T-cell (primary cell): ENCODE measurements around the gene CYP2R1. TPM values are rescaled to one million over a fixed set of nuclear protein-coding genes. Genes with fewer than 3 reads are reported as not detected.

Experiments
- ATAC-seq, 4 experiments: fragments of 200-7000 bp in 3 of 4; fragments of 150-1000 bp in 1 of 4; cut with Tn5 transposase; replicated peaks in 1 of 4; 1 replicate in 3 of 4; 2 replicates in 1 of 4; pipeline ENCODE4 v1.10.0; 2021; ENCODE audit warnings: moderate library complexity in 3 of 4, mild to moderate bottlenecking in 2 of 4, moderate number of reproducible peaks in 1 of 4
- CTCF ChIA-PET, 2 donors: fragments of 300-600 bp; sonication (Branson Sonifier 250); formaldehyde crosslinking; loops; one replicate each; lab custom pipeline; 2022; ENCODE audit warnings: antibody characterized with exemption in 2 of 2; lab: Charles Lee
- POLR2A ChIA-PET, 2 donors: fragments of 300-600 bp; sonication (Branson Sonifier 250); formaldehyde crosslinking; loops; one replicate each; lab custom pipeline; 2022; ENCODE audit warnings: antibody characterized with exemption in 2 of 2; lab: Charles Lee
- DNase-seq, 35 experiments: peaks; one replicate each; pipeline versions ENCODE4 v3.0.0 to v3.0.0-alpha.2; 2013 to 2023
- H3K27ac ChIP-seq: one replicate; pipeline ENCODE4 v1.5.1; 2013; ENCODE audit warnings: low read length
- H3K27me3 ChIP-seq, 2 experiments: replicated peaks in 1 of 2; 1 replicate in 1 of 2; 2 replicates in 1 of 2; pipeline versions ENCODE4 v1.6.1 to v1.7.0; 2013; ENCODE audit warnings: low read length in 1 of 2, mixed read lengths in 1 of 2; ENCODE audit not compliant: control insufficient read depth in 2 of 2, insufficient read depth in 2 of 2; ENCODE audit errors: extremely low read depth in 1 of 2
- H3K36me3 ChIP-seq, 2 donors: 1 replicate in 1 of 2; 2 replicates in 1 of 2; pipeline versions ENCODE4 v1.6.1 to v1.7.0; 2013; ENCODE audit warnings: low read length in 1 of 2; ENCODE audit not compliant: control insufficient read depth in 2 of 2, insufficient read depth in 1 of 2; ENCODE audit errors: extremely low read depth in 1 of 2
- H3K4me1 ChIP-seq, 2 experiments: 1 replicate in 1 of 2; 2 replicates in 1 of 2; pipeline versions ENCODE4 v1.6.1 to v1.7.0; 2013; ENCODE audit warnings: low read length in 2 of 2, mixed read lengths in 1 of 2; ENCODE audit not compliant: insufficient read depth in 2 of 2, control insufficient read depth in 1 of 2; ENCODE audit errors: extremely low read depth in 1 of 2
- H3K4me3 ChIP-seq, 2 donors: 1 replicate in 1 of 2; 2 replicates in 1 of 2; pipeline versions ENCODE4 v1.5.1 to v1.7.0; 2013; ENCODE audit warnings: mild to moderate bottlenecking in 2 of 2, low read length in 1 of 2, moderate library complexity in 1 of 2; ENCODE audit not compliant: control insufficient read depth in 1 of 2; ENCODE audit errors: extremely low read depth in 1 of 2
- H3K9me3 ChIP-seq: 2 replicates; pipeline ENCODE4 v1.7.0; 2013
- H3K27ac Mint-ChIP-seq, 2 donors: one replicate each; pipeline ENCODE4 v1.8.0; 2020 to 2021; ENCODE audit warnings: mild to moderate bottlenecking in 2 of 2, mixed read lengths in 2 of 2
- H3K27me3 Mint-ChIP-seq, 2 donors: one replicate each; pipeline ENCODE4 v1.8.0; 2021 to 2022; ENCODE audit warnings: mixed read lengths in 2 of 2
- H3K36me3 Mint-ChIP-seq: one replicate; pipeline ENCODE4 v1.8.0; 2021; ENCODE audit warnings: mixed read lengths
- H3K4me1 Mint-ChIP-seq, 3 donors: one replicate each; pipeline ENCODE4 v1.8.0; 2020 to 2022; ENCODE audit warnings: mixed read lengths in 3 of 3, mild to moderate bottlenecking in 1 of 3
- H3K4me3 Mint-ChIP-seq, 3 donors: one replicate each; pipeline ENCODE4 v1.8.0; 2020 to 2022; ENCODE audit warnings: mild to moderate bottlenecking in 3 of 3, mixed read lengths in 3 of 3, moderate library complexity in 3 of 3
- H3K9me3 Mint-ChIP-seq, 3 donors: one replicate each; pipeline ENCODE4 v1.8.0; 2020 to 2022; ENCODE audit warnings: mixed read lengths in 3 of 3
- WGBS: methylation state at CpG from one replicate; pipeline ENCODE4 v1.1.5; 2013; ENCODE audit warnings: missing lambda C conversion rate; ENCODE audit not compliant: insufficient coverage; 5-methylcytosine and 5-hydroxymethylcytosine counted together
- total RNA-seq, 35 experiments: library from RNA in 6 of 35; stranded (reverse) in 6 of 35; fragments of 120-200 nt in 1 of 35; gene quantifications; one replicate each; pipeline versions ENCODE4 v1.2.1 to v1.2.4 and lab custom pipeline; 2013 to 2026

Gene CYP2R1
- total RNA-seq, 5 donors from 2014 or later (not counting 1 experiment from before 2014, with no cell fraction given), result 17.9 to 23.3 (median 19.1) TPM

DNA sequence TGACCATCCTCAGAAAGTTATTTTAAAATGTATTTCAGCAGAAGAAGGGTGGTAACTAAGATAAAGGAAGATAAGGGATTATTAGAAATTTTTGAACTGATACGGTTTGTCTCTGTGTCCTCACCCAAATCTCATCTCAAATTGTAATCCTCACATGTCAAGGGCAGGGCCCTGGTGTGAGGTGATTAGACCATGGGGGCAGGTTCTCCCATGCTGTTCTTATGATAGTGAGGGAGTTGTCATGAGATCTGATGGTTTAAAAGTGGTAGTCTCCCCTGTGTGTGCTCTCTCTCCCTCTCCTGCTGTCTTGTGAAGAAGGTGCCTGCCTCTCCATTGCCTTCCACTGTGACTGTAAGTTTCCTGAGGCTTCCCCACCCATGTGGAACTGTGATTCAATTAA is 36.1 kb downstream of the CYP2R1 start:
- Histone ChIP-seq H3K36me3 (peaks cover 0 to 22% of the 10 kb centered on the region in 2 donors), H3K27me3 (no peaks in the 10 kb centered on the region), H3K4me3 (no peak overlapping the region), H3K27ac (no peak overlapping the region), H3K4me1 (no peaks in the 10 kb centered on the region), H3K9me3 (no peaks in the 10 kb centered on the region)
- H3K4me1 Mint-ChIP-seq, result peaks cover 21 to 30% (median 28%) of the 10 kb centered on the region in 3 donors
- no peak for DNase-seq
- no peak for ATAC-seq
- POLR2A ChIA-PET, result no interaction called here
- CTCF ChIA-PET, result no interaction called here
- no peaks in the 10 kb centered on the region for H3K27me3 Mint-ChIP-seq
- H3K9me3 Mint-ChIP-seq, result no peaks in the 10 kb centered on the region
- H3K36me3 Mint-ChIP-seq, result peaks cover 70% of the 10 kb centered on the region
- WGBS, result no CpG with 5 or more reads among the region's 1 CpG
- no peak overlapping the region for H3K4me3 Mint-ChIP-seq
- H3K27ac Mint-ChIP-seq, result peak overlapping the region; percentile 36 to 74

DNA sequence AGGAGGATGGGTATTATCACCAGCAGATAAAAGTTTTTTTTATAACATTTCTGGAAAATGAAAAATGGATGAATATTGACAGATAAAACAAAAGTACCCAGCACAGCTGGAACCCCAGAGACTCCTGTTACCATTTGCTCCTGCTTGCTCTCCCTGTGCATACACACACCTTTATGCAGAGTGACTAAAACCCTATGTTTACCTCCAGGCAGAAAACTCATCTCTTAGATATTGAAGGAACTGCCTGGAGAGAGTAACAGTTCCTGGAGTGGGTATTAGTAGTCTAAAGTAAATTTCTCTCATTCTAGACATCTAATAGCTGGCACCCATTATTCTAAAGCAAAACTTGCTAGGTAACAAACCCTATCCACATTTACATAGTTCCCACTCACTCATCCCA is 38.0 kb downstream of the CYP2R1 start:
- Mint-ChIP-seq H3K27me3 (no peaks in the 10 kb centered on the region), H3K36me3 (peaks cover 66% of the 10 kb centered on the region), H3K27ac (no peak overlapping the region), H3K4me3 (no peak overlapping the region), H3K9me3 (no peaks in the 10 kb centered on the region), H3K4me1 (peaks cover 19 to 30% (median 28%) of the 10 kb centered on the region in 3 donors)
- H3K4me3 ChIP-seq, result no peak overlapping the region
- ChIA-PET POLR2A (no interaction called here), CTCF (interaction anchor here in 1 of 2 donors (0.7 kb wide), 1 partner anchor 1081 kb away, joined by 4 read pairs; no protein-coding TSS in a partner anchor)
- H3K27ac ChIP-seq, result no peak overlapping the region
- no peak for DNase-seq
- no peaks in the 10 kb centered on the region for H3K27me3 ChIP-seq
- H3K36me3 ChIP-seq, result peaks cover 0 to 14% of the 10 kb centered on the region in 2 donors
- no peaks in the 10 kb centered on the region for H3K4me1 ChIP-seq
- no peak for ATAC-seq
- no peaks in the 10 kb centered on the region for H3K9me3 ChIP-seq

DNA sequence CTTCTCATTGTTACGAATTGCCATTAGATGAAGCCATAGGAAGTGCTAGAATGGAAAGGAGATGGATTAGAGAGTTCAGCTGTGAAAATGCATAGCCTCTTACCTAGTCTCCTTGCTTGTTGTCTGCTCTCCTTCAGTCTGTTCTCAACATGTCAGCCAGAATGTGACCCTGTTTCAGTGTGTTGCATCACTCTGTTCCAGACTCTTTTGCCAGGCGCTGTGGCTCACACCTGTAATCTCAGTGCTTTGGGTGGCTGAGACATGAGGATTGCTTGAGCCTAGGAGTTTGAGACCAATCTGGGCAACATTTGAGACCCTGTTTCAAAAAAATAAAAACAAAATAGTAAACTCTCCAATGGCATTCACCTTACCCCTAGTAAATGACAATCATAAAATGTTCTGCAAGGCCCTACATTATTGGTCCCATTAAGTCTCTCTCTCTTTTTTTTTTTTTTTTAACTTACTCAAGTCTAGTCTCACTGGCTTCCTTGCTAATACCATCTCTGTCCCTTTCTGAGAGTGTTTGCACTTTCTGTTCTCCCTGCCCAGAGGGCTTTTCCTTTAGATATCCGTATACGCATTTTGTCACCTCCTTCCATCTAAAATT is 39.4 kb downstream of the CYP2R1 start:
- ChIA-PET POLR2A (no interaction called here), CTCF (no interaction called here)

DNA sequence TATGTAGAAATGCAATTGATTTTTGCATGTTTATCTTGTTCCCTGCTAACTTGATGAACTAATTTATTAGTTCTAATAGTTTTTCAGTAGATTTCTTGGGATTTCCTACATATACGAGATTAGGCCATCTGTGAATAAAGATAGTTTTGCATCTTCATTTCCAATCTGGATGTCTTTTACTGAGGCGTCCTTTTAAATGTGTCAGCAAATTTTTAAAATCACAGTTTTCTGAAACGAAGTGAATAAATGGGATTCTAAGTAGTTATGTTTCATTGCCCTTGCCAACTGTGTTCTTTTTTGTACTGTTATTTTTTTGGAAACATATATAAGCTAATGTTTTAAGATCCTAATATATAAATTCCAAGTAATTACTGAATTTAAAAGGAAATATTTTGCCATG is 50.0 kb downstream of the CYP2R1 start:
- H3K9me3 ChIP-seq, result no peaks in the 10 kb centered on the region
- no peak for ATAC-seq

More for the DNA sequence above, 39.4 kb downstream of the CYP2R1 start:
- Histone ChIP-seq H3K4me1 (no peaks in the 10 kb centered on the region), H3K9me3 (no peaks in the 10 kb centered on the region), H3K36me3 (peaks cover 0 to 8% of the 10 kb centered on the region in 2 donors), H3K27ac (no peak overlapping the region), H3K4me3 (no peak overlapping the region), H3K27me3 (no peaks in the 10 kb centered on the region)
- peaks cover 56% of the 10 kb centered on the region for H3K36me3 Mint-ChIP-seq
- no peaks in the 10 kb centered on the region for H3K27me3 Mint-ChIP-seq
- DNase-seq (no peak), ATAC-seq (no peak)
- peak overlapping the region; percentile 45 to 75 for H3K27ac Mint-ChIP-seq
- H3K4me1 Mint-ChIP-seq, result peaks cover 19 to 29% (median 26%) of the 10 kb centered on the region in 3 donors
- H3K9me3 Mint-ChIP-seq, result no peaks in the 10 kb centered on the region
- H3K4me3 Mint-ChIP-seq, result no peak overlapping the region
- WGBS, result 100% methylated on average over 1 of the region's 4 CpGs

DNA sequence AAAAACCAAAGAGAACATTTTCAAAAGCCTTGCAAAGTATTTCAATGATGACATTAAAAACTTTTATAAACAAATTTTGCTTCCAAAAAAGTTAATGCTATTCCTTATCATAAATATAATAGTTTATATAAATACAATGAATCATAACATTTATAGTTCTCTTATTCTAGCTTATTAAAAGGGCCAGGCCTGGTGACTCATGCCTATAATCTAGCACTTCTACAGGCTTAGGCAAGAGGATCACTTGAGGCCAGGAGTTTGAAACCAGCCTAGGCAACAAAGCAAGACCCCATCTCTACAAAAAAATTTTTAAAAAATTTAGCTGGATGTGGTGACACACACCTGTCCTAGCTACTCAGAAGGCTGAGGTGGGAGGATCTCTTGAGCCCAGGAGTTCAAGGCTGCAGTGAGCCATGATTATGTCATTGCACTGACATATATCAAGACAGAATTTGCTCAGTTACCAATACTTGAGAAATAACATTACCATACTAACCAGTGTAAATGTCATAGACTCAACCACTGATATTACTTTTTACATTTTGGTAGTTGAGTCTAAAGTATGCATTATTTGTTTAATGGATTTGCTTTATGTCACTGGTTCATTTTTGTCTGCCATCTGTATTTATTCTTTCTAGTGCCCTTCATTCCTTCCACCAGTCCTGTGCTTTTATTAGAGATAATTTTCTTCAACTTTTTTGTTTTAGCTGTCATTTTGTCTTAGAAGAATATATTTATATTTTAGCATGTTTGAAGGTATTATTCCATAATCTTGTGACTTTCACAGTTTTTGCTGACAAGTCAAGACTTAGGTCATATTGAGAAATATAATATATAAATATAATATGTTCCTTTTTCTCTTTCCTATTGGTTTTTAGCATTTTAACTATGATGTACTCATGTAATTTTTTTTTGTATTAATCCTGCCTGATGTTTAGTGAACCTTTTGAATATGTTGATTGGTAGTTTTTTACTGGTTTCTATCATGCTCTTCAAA is 56.2 kb downstream of the CYP2R1 start:
- Mint-ChIP-seq H3K27ac (no peak overlapping the region), H3K4me1 (peaks cover 0 to 11% (median 0%) of the 10 kb centered on the region in 3 donors), H3K27me3 (no peaks in the 10 kb centered on the region), H3K36me3 (peaks cover 58% of the 10 kb centered on the region), H3K9me3 (no peaks in the 10 kb centered on the region), H3K4me3 (no peak overlapping the region)
- no peaks in the 10 kb centered on the region for H3K27me3 ChIP-seq
- H3K36me3 ChIP-seq, result peaks cover 0 to 25% of the 10 kb centered on the region in 2 donors
- ATAC-seq (no peak), DNase-seq (no peak)
- no peak overlapping the region for H3K4me3 ChIP-seq
- ChIA-PET POLR2A (no interaction called here), CTCF (no interaction called here)
- H3K27ac ChIP-seq, result no peak overlapping the region
- H3K9me3 ChIP-seq, result no peaks in the 10 kb centered on the region
- H3K4me1 ChIP-seq, result no peaks in the 10 kb centered on the region

More for the DNA sequence above, 50.0 kb downstream of the CYP2R1 start:
- Histone ChIP-seq H3K4me1 (no peaks in the 10 kb centered on the region), H3K36me3 (peaks cover 0 to 36% of the 10 kb centered on the region in 2 donors), H3K27me3 (no peaks in the 10 kb centered on the region), H3K27ac (no peak overlapping the region), H3K4me3 (no peak overlapping the region)
- no peak overlapping the region for H3K27ac Mint-ChIP-seq
- H3K4me3 Mint-ChIP-seq, result no peak overlapping the region
- no CpG with 5 or more reads among the region's 3 CpGs for WGBS
- no peak for DNase-seq
- peaks cover 0 to 5% (median 0%) of the 10 kb centered on the region in 3 donors for H3K4me1 Mint-ChIP-seq
- peaks cover 0 to 3% (median 0%) of the 10 kb centered on the region in 3 donors for H3K9me3 Mint-ChIP-seq
- POLR2A ChIA-PET, result no interaction called here
- H3K36me3 Mint-ChIP-seq, result peaks cover 72% of the 10 kb centered on the region
- CTCF ChIA-PET, result no interaction called here
- H3K27me3 Mint-ChIP-seq, result no peaks in the 10 kb centered on the region
